GM19240 (cell line): ENCODE measurements around the gene PTGDS.

Experiments
- DNase-seq: peaks from one replicate; pipeline ENCODE4 v3.0.0; 2011; ENCODE audit warnings: low spot score; ENCODE audit not compliant: insufficient read length

PTGDS gene

DNA sequence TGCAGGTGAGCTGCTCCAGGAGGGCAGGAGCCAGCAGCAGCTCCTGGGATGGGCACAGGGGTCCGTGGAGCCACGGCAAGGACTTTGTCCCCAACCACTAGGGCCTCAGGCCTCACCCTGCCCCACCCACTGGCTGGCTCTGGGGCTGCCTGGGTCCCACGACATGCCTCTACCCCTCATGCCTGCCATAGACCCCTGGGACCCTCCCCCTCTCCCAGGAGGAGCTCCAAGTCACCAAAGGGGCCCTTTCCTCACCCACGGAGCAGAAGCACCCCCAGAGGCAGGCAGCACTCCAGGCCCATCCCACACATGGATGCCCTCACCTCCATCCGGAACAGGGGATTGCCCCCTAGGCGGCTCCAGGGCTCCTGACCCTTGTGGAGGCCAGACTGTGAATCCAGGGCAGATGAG lies 44.3 kb downstream of the PTGDS start:
- DNase-seq, result no peak

DNA sequence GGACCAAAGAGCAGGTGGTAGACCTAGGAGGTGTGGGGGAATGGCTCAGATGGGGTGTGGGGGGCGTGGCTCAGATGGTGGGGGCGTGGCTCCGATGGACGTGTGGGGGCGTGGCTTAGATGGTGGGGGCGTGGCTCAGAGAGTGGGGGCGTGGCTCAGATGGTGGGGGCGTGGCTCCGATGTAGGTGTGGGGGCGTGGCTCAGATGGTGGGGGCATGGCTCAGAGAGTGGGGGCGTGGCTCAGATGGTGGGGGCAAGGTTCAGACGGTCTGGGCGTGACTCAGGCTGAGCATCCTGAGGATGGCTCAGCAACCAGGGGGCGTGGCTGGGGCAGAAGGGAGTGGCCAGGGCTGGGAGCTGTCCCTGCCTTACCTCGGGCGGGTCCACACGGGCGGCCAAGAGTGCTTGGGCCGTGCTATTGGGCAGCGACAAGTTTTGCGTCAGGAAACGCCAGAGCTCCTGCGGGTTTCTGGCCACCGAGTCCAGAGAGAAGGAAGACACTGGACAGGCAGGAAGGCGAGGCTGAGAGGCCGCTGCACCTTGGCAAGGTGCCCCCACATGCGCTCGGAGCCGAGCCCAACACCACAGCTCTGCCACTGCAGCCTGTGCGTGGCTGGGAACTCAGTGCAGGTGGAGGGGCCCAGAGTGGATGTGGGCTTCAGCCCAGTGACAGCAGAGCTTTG lies 44.8 kb downstream of the PTGDS start:
- DNase-seq, result peak; percentile 55

DNA sequence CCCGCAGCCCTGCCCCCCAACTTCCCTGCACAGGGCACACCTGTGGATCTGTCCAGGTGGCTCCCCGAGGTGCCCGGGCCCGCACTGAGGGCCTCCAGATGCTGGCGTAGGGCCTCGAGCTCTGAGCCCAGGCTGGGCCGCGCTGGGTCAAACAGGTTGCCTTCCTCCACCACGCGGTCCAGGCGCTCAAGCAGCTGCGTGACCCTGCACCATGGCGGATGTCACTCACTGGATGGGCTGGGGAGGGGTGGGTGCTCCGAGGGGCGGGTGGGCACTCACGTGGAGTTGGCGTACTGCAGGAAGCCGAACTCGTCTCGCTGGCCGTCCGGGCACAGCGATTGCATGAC lies 45.3 kb downstream of the PTGDS start:
- DNase-seq, result no peak

DNA sequence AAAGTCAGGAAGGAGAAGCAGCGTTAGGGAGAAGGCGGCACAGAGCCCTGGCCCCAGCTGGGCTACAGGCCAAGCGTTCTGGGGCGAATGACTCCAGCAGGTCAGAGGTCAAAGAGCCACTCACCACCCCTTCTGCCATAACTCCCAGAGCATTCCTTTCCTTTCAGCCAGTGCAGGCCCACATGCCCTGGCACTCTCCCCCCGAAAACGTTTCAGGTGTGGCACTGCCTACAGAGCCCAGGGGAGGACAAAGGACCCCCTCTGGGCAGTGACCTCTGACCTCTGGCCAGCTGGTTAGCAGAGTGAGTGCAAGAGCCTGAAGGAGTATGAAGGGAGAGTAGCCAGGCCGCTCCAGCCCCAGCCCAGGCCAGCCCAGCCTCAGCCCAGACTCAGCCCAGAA lies 45.9 kb downstream of the PTGDS start:
- no peak for DNase-seq

DNA sequence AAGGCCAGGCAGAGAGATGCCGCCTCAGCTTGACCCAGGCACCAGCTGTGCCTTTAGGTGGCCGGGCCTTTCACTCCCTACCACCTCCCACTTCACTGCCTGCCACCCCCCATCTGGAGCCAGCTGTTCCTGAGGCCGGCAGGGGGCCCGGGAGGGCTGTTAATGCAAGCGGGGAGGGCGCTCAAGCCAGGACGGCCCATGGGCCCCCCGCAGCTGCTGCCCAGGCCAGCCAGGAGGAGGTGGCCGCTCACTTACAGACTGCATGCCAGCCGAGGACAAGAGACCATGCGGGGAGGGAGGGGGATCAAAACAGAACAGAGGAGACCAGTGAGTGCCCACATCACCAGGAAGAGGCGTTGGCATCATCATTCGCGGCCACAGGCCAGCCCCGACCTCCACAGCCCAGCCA lies 46.3 kb downstream of the PTGDS start:
- DNase-seq, result no peak

DNA sequence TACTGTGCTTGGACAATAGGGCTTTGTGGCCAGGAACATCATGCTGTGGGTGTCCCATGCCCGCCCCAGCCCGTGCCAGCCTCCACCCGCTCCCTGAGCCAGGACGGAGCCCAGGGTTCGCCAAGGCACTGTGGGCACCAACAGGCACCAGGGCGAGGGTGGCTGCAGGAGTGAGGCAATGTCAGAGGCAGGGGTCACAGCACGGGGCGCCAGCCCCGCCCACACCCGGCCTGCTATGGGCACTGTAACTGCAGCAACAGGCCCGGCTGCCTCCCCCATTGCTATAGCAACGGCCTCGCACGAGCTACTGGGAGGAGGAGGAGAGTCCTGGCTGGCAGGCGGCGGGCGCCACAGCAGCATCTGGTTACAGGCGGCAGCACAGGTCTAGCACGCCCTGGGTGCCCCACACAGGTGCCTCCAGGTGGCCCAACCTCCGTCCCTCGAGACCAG lies 48.2 kb downstream of the PTGDS start:
- DNase-seq, result no peak

DNA sequence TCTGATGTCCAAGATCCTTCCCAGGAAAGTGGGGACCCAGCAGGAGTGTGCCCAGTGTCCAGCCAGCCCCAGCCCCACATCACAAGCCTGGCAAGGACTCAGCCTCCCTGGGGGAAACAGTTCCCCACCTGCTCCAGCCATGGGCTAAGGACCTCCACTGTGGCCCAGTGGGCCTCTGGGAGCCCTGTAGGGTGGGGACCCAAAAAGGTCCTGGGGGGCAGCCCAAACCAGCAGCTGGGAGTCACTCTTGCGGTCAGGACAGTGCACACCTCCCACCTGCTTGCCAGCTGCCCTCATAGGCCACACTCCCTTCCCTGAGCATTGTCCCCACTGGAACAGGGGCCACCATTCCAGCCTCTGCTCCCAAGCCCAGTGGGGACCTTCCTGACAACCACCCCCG lies 49.1 kb downstream of the PTGDS start:
- no peak for DNase-seq

DNA sequence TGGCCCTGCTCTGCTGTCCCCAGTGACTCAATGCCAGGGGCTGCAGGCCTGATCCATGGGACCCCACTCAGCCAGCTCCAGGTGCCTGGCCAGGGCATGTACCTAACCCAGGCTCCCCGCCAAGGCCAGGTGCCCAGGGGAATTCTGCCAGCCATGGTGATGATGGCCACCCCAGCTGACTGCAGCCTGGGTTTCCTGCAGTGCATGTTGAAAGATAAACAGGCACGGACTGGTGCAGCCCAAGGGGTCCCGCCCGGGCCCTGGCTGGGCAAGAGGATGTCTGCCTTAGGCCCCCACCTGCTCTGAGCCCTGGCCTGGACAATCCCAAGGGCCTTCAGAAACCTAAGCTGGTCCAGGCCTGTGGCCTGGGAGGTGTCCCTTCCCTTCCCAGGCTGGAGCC lies 49.5 kb downstream of the PTGDS start:
- no peak for DNase-seq

DNA sequence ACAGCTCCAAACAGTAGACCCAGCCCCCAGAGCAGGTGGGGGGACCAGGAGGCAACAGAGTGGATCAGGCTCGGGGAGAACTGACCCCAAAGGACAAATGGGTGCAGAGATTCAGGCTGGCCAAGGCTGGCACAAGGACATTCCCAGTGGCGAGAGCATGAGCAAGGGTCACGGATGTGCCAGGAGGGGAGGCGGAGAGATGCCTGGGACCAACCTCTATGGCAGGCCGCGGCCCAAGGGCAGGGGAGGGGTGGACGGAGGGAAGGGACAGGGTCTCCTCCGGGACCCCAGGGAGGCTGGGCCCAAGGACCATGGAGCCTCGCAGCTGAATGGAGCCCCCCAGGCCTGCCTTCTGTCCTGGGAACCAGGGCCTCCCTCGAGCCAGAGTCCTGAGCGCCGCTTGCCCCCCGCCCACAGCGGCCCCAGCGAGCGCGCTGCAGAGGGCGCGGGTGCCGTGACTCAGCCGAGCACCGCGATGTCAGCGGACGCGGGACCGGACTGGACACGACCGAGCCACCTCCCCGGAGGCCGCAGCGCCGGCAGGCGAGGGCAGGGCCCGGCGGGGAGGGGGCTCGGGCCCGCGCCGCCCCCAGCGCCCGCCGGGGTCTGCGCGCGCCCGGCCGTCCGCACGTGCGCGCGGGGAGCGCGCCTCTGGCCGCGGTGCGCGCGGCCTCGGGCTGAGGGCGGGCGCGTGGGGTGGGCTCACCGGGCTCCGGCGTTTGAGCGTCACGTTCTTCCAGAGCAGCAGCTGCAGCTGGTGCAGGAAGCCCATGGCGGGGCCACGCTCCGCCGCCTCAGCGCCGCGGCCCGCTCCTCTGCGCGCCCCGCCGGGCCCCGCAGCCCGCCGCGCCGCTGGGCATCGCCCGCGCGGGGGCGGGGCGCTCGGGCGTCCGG lies 50.3 kb downstream of the PTGDS start, which contains the start of gene ABCA2:
Gene ABCA2 (minus strand): TSS at position 869 of the 894 bp plus-strand sequence. CDS start 97 bp downstream, at position 772.
- DNase-seq, result no peak

DNA sequence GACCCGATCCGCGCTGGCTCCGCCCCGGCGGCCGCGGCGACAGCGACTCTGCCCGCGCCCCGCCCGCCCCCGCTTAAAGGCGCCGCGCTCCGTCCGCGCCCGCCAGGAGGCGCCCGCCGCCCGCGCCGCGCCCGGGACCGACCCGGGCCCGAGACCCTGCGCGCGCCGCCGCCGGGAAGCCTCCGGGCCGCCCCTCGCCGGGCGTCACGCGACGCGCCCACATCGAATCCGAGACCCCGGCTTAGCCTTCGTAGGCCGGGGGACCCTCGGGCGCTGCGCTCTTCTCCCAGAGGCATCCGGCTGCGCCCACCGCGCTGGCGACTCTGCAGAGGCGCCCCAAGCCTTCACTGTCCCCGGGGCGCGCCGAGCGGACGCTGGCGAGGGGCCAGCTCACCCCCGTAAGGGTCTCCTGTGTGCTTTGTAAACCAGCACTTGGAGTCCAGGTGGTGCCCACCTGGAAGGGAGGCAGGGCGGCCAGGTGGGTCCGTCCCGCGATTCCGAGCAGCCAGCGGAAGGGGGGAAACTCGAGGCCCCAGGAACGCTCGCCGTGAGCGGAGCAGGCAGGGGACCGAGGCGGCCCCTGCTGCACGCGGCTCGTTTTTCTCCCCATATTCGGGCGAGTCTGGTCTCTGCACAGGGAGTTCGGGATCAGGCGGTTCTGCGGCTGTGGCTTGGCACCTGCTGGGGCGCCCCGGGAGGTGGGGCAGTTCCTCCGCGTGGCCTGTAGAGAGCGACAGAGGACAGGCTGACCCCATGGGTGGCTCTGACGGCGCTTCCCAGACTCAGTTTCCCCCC lies 51.2 kb downstream of the PTGDS start:
- DNase-seq, result no peak

DNA sequence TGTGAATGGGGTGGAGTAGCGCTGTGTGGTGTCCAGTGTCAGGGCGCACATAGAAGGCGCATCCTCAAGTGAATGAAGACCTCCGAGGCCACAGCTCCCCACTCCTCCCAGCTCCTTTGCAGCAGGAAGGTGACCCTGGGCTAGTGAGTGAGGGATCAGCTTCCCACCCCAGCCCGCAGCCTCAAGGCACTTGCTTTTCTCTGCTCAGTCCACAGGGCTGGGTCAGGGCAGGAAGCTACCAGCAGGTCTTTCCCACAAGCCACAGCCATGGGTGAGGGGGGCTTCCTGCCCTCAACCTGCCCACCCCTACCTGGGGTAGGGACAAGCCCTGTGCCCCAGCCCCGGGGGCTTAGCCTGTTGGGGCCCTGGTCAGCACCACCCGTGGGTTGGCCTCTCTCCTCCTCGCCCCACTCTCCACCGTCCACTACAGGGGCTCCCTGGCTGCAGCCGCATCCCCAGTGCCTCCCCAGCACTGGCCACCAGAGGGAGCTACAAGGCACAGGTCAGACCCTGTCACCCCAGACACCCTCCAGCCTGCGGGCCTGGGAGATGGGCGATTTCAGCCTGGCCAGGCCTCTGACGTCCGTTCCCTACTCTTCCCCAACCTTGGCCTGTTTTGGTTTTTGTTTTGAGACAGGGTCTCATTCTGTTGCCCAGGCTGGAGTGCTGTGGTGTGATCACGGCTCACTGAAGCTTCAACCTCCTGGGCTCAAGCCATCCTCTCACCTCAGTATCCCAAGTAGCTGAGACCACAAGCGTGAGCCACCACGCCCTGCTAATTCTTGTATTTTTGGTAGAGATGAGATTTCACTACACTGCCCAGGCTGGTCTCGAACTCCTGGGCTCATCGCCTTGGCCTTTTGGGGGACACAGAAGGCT lies 52.0 kb downstream of the PTGDS start:
- DNase-seq, result peak; percentile 75

DNA sequence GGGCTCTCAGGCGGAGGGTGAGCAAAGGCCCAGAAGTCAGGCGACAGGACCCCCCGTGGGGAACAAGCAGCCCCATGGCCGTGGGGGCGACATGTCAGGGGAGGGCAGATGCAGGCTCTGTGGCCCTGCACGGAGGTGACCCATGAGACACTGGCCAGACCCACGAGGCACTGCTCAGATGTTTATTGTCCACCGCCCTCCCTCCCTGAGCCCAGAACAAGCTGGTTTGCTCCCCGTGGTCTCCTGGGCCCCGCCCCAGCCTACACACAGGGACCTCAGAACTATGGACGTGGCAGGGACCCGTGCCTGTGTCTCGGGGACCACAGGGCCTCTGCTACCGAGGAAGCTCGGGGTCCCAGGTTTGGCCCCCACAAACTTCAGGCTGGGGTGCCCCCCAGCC lies 52.7 kb downstream of the PTGDS start:
- DNase-seq, result no peak

DNA sequence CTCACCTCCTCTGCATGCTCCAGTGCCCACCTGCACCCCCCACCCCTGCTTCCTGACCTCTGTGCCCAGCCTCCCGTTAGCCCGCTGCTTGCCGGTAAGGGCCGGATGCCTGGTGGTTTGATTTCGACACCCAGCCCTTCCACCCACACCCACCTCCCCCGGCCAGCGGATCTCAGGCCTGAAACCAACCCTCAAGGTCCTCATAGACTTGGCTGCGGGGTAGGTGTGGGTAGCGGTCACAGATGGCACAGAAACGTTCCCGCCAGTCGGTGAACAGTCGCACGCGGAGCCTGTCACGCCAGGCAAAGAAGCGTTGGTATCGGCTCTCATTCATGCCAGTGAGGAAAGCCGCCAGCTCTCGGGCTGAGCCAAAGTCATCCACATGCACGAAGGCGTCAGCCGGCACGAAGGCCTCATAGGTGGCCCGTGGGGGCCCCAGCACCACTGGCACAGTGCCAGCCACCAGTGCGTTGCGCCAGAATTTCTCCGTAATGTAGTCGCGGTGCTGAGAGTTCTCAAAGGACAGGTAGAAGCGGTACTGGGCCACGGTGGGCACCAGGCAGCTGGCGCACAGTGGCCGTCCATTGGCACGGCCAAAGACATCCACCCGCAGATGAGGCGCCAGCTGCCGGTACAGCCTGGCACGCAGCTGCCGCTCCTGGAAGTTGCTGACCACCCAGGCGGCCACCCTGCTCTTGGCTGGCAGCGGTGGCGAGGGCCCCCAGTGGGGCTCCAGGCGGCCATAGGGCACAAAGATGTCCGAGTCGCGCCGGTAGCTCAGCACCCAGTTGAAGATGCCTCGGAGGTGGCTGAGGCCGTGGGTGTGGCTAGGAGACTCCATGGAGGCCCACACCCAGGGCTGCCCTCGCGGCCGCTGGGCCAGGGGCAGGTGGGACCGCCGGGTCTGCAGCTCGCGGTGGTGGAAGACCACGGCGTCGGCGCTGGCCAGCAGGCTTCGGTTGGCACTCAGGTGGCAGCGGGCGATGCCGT lies 53.5 kb downstream of the PTGDS start:
- DNase-seq, result no peak
